Ishikawa (cell line): Measurements from ENCODE around the gene RPS4Y1.

ENCODE experiments used
- CEBPB ChIP-seq: IDR thresholded peaks from 2 replicates; pipeline ENCODE4 v1.6.1; 2012
- CREB1 ChIP-seq: IDR thresholded peaks from 2 replicates; pipeline ENCODE4 v1.6.1; 2012; ENCODE audit warnings: low read depth
- EGR1 ChIP-seq: IDR thresholded peaks from 2 replicates; pipeline ENCODE4 v1.6.1; 2012
- EP300 ChIP-seq: IDR thresholded peaks from 2 replicates; pipeline ENCODE4 v1.6.1; 2012; ENCODE audit warnings: borderline replicate concordance
- FOXM1 ChIP-seq: IDR thresholded peaks from 2 replicates; pipeline ENCODE4 v1.6.1; 2012; ENCODE audit warnings: low read depth, borderline replicate concordance
- MAX ChIP-seq: IDR thresholded peaks from 2 replicates; pipeline ENCODE4 v1.6.1; 2012
- NFIC ChIP-seq: IDR thresholded peaks from 2 replicates; pipeline ENCODE4 v1.6.1; 2012
- RAD21 ChIP-seq: IDR thresholded peaks from 2 replicates; pipeline ENCODE4 v1.6.1; 2012; ENCODE audit warnings: low read depth
- REST ChIP-seq: IDR thresholded peaks from 2 replicates; pipeline ENCODE4 v1.6.1; 2012; ENCODE audit warnings: low read depth, mild to moderate bottlenecking
- TAF1 ChIP-seq: IDR thresholded peaks from 2 replicates; pipeline ENCODE4 v1.6.1; 2012; ENCODE audit warnings: low read depth, mild to moderate bottlenecking
- TCF12 ChIP-seq: IDR thresholded peaks from 2 replicates; pipeline ENCODE4 v1.6.1; 2012; ENCODE audit warnings: low read depth
- TEAD4 ChIP-seq: IDR thresholded peaks from 2 replicates; pipeline ENCODE4 v1.6.1; 2012
- USF1 ChIP-seq: IDR thresholded peaks from 2 replicates; pipeline ENCODE4 v1.6.1; 2012
- YY1 ChIP-seq: IDR thresholded peaks from 2 replicates; pipeline ENCODE4 v1.6.1; 2012; ENCODE audit warnings: low read depth
- ZBTB7A ChIP-seq: IDR thresholded peaks from 2 replicates; pipeline ENCODE4 v1.6.1; 2012; ENCODE audit warnings: low read depth

Gene RPS4Y1

GRCh38 chrY:2874211-2874610, 32.8 kb downstream of the RPS4Y1 start:
- TF ChIP-seq REST: no peak

GRCh38 chrY:2883561-2883960, 42.2 kb downstream of the RPS4Y1 start:
- TF ChIP-seq EP300 (no peak), TAF1 (no peak), MAX (no peak), NFIC (no peak), CEBPB (no peak), TEAD4 (no peak), ZBTB7A (no peak), USF1 (no peak), EGR1 (no peak)

- TF ChIP-seq ZBTB7A (no peak), FOXM1 (no peak), USF1 (no peak), TEAD4 (no peak), NFIC (no peak), CREB1 (no peak), REST (no peak), CEBPB (no peak), EGR1 (no peak), EP300 (no peak), TAF1 (no peak), RAD21 (no peak), TCF12 (no peak), YY1 (no peak), MAX (no peak)
These were observed 44.5 kb downstream of the RPS4Y1 start for GRCh38 chrY:2885880-2886279.

- no peak for TF ChIP-seq USF1
- TF ChIP-seq MAX: no peak
- TF ChIP-seq FOXM1: no peak
- no peak for TF ChIP-seq ZBTB7A
- TF ChIP-seq CREB1: no peak
- TF ChIP-seq NFIC: no peak
- no peak for TF ChIP-seq TCF12
- no peak for TF ChIP-seq EP300
These were observed 46.0 kb downstream of the RPS4Y1 start for GRCh38 chrY:2887386-2887785.

- TF ChIP-seq REST (no peak), TAF1 (no peak), RAD21 (no peak)
These were observed 46.6 kb downstream of the RPS4Y1 start for GRCh38 chrY:2887955-2888354.
